HEK293 (cell line): Measurements from ENCODE around the gene KANK2.

Experiments used
- CTCF ChIA-PET: fragments of 350-600 bp; formaldehyde crosslinking; extraction: SDS; loops from one replicate; lab custom pipeline; 2021; ENCODE audit warnings: antibody characterized with exemption; lab: Yijun Ruan, JAX
- POLR2A ChIA-PET: fragments of 300-600 bp; formaldehyde crosslinking; extraction: SDS; loops from one replicate; lab custom pipeline; 2020; ENCODE audit warnings: antibody characterized with exemption, inconsistent platforms; lab: Yijun Ruan, JAX
- H3K27ac ChIP-seq: fragments of 200-500 bp; sonication (Bioruptor generic); 2 replicates; pipeline ENCODE4 v1.5.1; 2014; ENCODE audit warnings: low read depth, low read length, control low read depth, inconsistent platforms; ENCODE audit errors: extremely low read depth
- H3K36me3 ChIP-seq, 2 experiments: fragments of 200-500 bp in 1 of 2; sonication (Bioruptor generic) in 1 of 2; 1 replicate in 1 of 2; 2 replicates in 1 of 2; pipeline ENCODE4 v1.5.1; 2014 to 2017; ENCODE audit warnings: inconsistent platforms in 2 of 2, low read length in 2 of 2; ENCODE audit not compliant: control insufficient read depth in 2 of 2, insufficient read depth in 1 of 2
- H3K4me1 ChIP-seq: fragments of 200-500 bp; sonication (Bioruptor generic); 2 replicates; pipeline ENCODE4 v1.5.1; 2014; ENCODE audit warnings: mild to moderate bottlenecking, low read length, inconsistent platforms; ENCODE audit not compliant: control insufficient read depth, insufficient read depth
- H3K4me3 ChIP-seq: 2 replicates; pipeline ENCODE4 v1.5.1; 2011; ENCODE audit warnings: low read depth, mild to moderate bottlenecking, control low read depth, low read length, moderate library complexity
- H3K9me3 ChIP-seq: fragments of 200-500 bp; sonication (Bioruptor generic); 2 replicates; pipeline ENCODE4 v1.5.1; 2014; ENCODE audit warnings: low read depth, low read length, inconsistent platforms; ENCODE audit not compliant: control insufficient read depth, insufficient read depth
- CTCF ChIP-seq: fragments of 450-650 bp; formaldehyde crosslinking; IDR thresholded peaks from 2 replicates; pipeline ENCODE4 v1.5.1; 2016; ENCODE audit warnings: missing biosample characterization, missing genetic modification characterization
- GLIS1 ChIP-seq: fragments of 450-650 bp; formaldehyde crosslinking; IDR thresholded peaks from 2 replicates; pipeline ENCODE4 v1.5.1; 2016; ENCODE audit warnings: missing biosample characterization, missing genetic modification characterization
- GLIS2 ChIP-seq: fragments of 450-650 bp; formaldehyde crosslinking; IDR thresholded peaks from 2 replicates; pipeline ENCODE4 v1.5.1; 2016; ENCODE audit warnings: missing biosample characterization, missing genetic modification characterization
- MEIS1 ChIP-seq: sonication (generic); formaldehyde crosslinking; IDR thresholded peaks from 2 replicates; pipeline ENCODE4 v1.8.1; 2022; ENCODE audit warnings: missing genetic modification reagents, mild to moderate bottlenecking, borderline replicate concordance
- OSR2 ChIP-seq: fragments of 450-650 bp; formaldehyde crosslinking; IDR thresholded peaks from 2 replicates; pipeline ENCODE4 v1.5.1; 2016; ENCODE audit warnings: missing biosample characterization, missing genetic modification characterization
- PBX3 ChIP-seq: sonication (generic); formaldehyde crosslinking; IDR thresholded peaks from 2 replicates; pipeline ENCODE4 v1.8.1; 2022; ENCODE audit warnings: mild to moderate bottlenecking, moderate library complexity, missing genetic modification reagents
- RBAK ChIP-seq: fragments of 450-650 bp; formaldehyde crosslinking; IDR thresholded peaks from 2 replicates; pipeline ENCODE4 v1.5.1; 2016; ENCODE audit warnings: missing biosample characterization, missing genetic modification characterization
- REST ChIP-seq: fragments of 450-650 bp; formaldehyde crosslinking; IDR thresholded peaks from 2 replicates; pipeline ENCODE4 v1.5.1; 2016; ENCODE audit warnings: missing biosample characterization, missing genetic modification characterization
- TRIM28 ChIP-seq: IDR thresholded peaks from 2 replicates; pipeline ENCODE4 v1.6.1; 2011; ENCODE audit warnings: low read length, control low read depth, borderline replicate concordance
- ZBTB1 ChIP-seq: fragments of 450-650 bp; formaldehyde crosslinking; IDR thresholded peaks from 2 replicates; pipeline ENCODE4 v1.5.1; 2016; ENCODE audit warnings: missing biosample characterization, missing genetic modification characterization
- ZBTB17 ChIP-seq: fragments of 450-650 bp; formaldehyde crosslinking; IDR thresholded peaks from 2 replicates; pipeline ENCODE4 v1.5.1; 2016; ENCODE audit warnings: missing biosample characterization, missing genetic modification characterization
- ZFP69B ChIP-seq: fragments of 450-650 bp; formaldehyde crosslinking; IDR thresholded peaks from 2 replicates; pipeline ENCODE4 v1.5.1; 2016; ENCODE audit warnings: missing biosample characterization, missing genetic modification characterization
- ZNF138 ChIP-seq: fragments of 450-650 bp; formaldehyde crosslinking; IDR thresholded peaks from 2 replicates; pipeline ENCODE4 v1.5.1; 2016; ENCODE audit warnings: missing biosample characterization, missing genetic modification characterization, borderline replicate concordance
- ZNF302 ChIP-seq: fragments of 450-650 bp; formaldehyde crosslinking; IDR thresholded peaks from 2 replicates; pipeline ENCODE4 v1.5.1; 2016; ENCODE audit warnings: missing biosample characterization, missing genetic modification characterization, low read depth
- ZNF37A ChIP-seq: fragments of 450-650 bp; IDR thresholded peaks from 2 replicates; pipeline ENCODE4 v1.5.1; 2018; ENCODE audit warnings: missing biosample characterization, missing genetic modification characterization
- ZNF423 ChIP-seq: fragments of 450-650 bp; formaldehyde crosslinking; IDR thresholded peaks from 2 replicates; pipeline ENCODE4 v1.5.1; 2016; ENCODE audit warnings: missing biosample characterization, missing genetic modification characterization
- ZNF571 ChIP-seq: fragments of 450-650 bp; formaldehyde crosslinking; IDR thresholded peaks from 2 replicates; pipeline ENCODE4 v1.5.0; 2017; ENCODE audit warnings: missing biosample characterization, missing genetic modification characterization
- ZNF580 ChIP-seq: fragments of 450-650 bp; formaldehyde crosslinking; IDR thresholded peaks from 2 replicates; pipeline ENCODE4 v1.5.1; 2016; ENCODE audit warnings: missing biosample characterization, missing genetic modification characterization
- ZNF654 ChIP-seq: fragments of 450-650 bp; formaldehyde crosslinking; IDR thresholded peaks from 2 replicates; pipeline ENCODE4 v1.5.1; 2016; ENCODE audit warnings: low read depth, missing biosample characterization, missing genetic modification characterization
- ZNF692 ChIP-seq: fragments of 450-650 bp; formaldehyde crosslinking; IDR thresholded peaks from 2 replicates; pipeline ENCODE4 v1.5.1; 2016; ENCODE audit warnings: missing biosample characterization, missing genetic modification characterization
- ZNF843 ChIP-seq: fragments of 450-650 bp; formaldehyde crosslinking; IDR thresholded peaks from 2 replicates; pipeline ENCODE4 v1.5.1; 2016; ENCODE audit warnings: missing biosample characterization, missing genetic modification characterization
- ZSCAN30 ChIP-seq: fragments of 450-650 bp; IDR thresholded peaks from 2 replicates; pipeline ENCODE4 v1.5.1; 2018; ENCODE audit warnings: missing biosample characterization, mild to moderate bottlenecking, missing genetic modification characterization, moderate library complexity
- ZXDB ChIP-seq: fragments of 450-650 bp; formaldehyde crosslinking; IDR thresholded peaks from 2 replicates; pipeline ENCODE4 v1.5.1; 2016; ENCODE audit warnings: missing biosample characterization, missing genetic modification characterization

Gene KANK2

GRCh38 chr19:11204076-11204602 is 6.8 kb upstream of the KANK2 start:
- Histone ChIP-seq H3K4me3 (no peak overlapping the region), H3K36me3 (peaks cover 4% of the 10 kb centered on the region in 2 experiments; a peak in 2 of 3 replicates), H3K27ac (no peak overlapping the region), H3K9me3 (no peaks in the 10 kb centered on the region), H3K4me1 (0 out of 2 replicates have a peak, but pooled peaks cover 2% of the 10 kb centered on the region)
- CTCF ChIA-PET: interaction anchor here (0.6 to 3.6 kb wide), 18 partner anchors 9 to 239 kb away, joined by 3 to 44 read pairs (median 4); no protein-coding TSS in a partner anchor
- POLR2A ChIA-PET: interaction anchor here (1.7 to 1.8 kb wide), 2 partner anchors 62 to 66 kb away, joined by 6 to 11 read pairs; no protein-coding TSS in a partner anchor
- no peak for TF ChIP-seq ZNF138 (tag by site-specific recombination)
- TF ChIP-seq ZNF843 (tag by site-specific recombination): no peak
- TF ChIP-seq OSR2 (tag by site-specific recombination): no peak
- TF ChIP-seq ZNF302 (tag by site-specific recombination): no peak
- TF ChIP-seq, all 188 proteins: peak for 0

GRCh38 chr19:11203194-11204075 is 6.1 kb upstream of the KANK2 start:
- peaks cover 4% of the 10 kb centered on the region in 2 experiments; a peak in 2 of 3 replicates for H3K36me3 ChIP-seq
- no peaks in the 10 kb centered on the region for H3K9me3 ChIP-seq
- H3K4me3 ChIP-seq: no peak overlapping the region
- H3K27ac ChIP-seq: no peak overlapping the region
- POLR2A ChIA-PET: interaction anchor here (1.7 to 1.8 kb wide), 2 partner anchors 61 to 65 kb away, joined by 6 to 11 read pairs; no protein-coding TSS in a partner anchor
- H3K4me1 ChIP-seq: 0 out of 2 replicates have a peak, but pooled peaks cover 2% of the 10 kb centered on the region
- CTCF ChIA-PET: interaction anchor here (0.6 to 3.6 kb wide), 14 partner anchors 8 to 333 kb away, joined by 3 to 44 read pairs (median 4); no protein-coding TSS in a partner anchor
- TF ChIP-seq ZXDB: no peak
- no peak for TF ChIP-seq ZNF423
- TF ChIP-seq PBX3: no peak
- peak; percentile 39 for TF ChIP-seq GLIS2 (tag by site-specific recombination)
- TF ChIP-seq ZBTB17 (tag by site-specific recombination): no peak
- TF ChIP-seq CTCF (tag by site-specific recombination): peak; percentile 70
- TF ChIP-seq MEIS1 (CRISPR knock-in tag): no peak
- TF ChIP-seq ZBTB1 (tag by site-specific recombination): no peak
- no peak for TF ChIP-seq RBAK (tag by site-specific recombination)
- no peak for TF ChIP-seq REST (tag by site-specific recombination)
- TF ChIP-seq ZNF571 (tag by site-specific recombination): no peak
- TF ChIP-seq ZNF580: no peak
- no peak for TF ChIP-seq ZNF37A (tag by site-specific recombination)
- peak; percentile 34 for TF ChIP-seq ZNF654 (tag by site-specific recombination)
- peak; percentile 27; the same call in 1 of the 2 replicates for TF ChIP-seq ZFP69B (tag by site-specific recombination)
- TF ChIP-seq ZNF692: peak; percentile 54
- TF ChIP-seq GLIS1 (tag by site-specific recombination): peak; percentile 85
- TF ChIP-seq TRIM28: no peak
- TF ChIP-seq ZSCAN30 (tag by site-specific recombination): peak; percentile 89; the same call in 1 of the 2 replicates
